DND-41 (cell line): ENCODE measurements around the gene TMF1.
A peak's percentile ranks its signal among the peaks of the same experiment; 100 is the strongest.

Experiments used
- ATAC-seq: fragments of 200-7000 bp; cut with Tn5 transposase; 3 replicates; pipeline ENCODE4 v1.9.1; 2021; ENCODE audit warnings: low read depth; ENCODE audit not compliant: insufficient read depth
- DNase-seq: peaks from one replicate; pipeline ENCODE4 v3.0.0-alpha.2; 2020
- H2AFZ ChIP-seq: 2 replicates; pipeline ENCODE4 v1.6.0; 2012; ENCODE audit warnings: low read depth, low read length
- H3K27ac ChIP-seq: 2 replicates; pipeline ENCODE4 v1.5.1; 2012; ENCODE audit warnings: low read length, inconsistent platforms
- H3K27me3 ChIP-seq: fragments of 200-600 bp; sonication (generic); 2 replicates; pipeline ENCODE4 v1.6.0; 2012; ENCODE audit warnings: low read length, mild to moderate bottlenecking, inconsistent platforms; ENCODE audit not compliant: insufficient read depth, poor library complexity
- H3K36me3 ChIP-seq: 2 replicates; pipeline ENCODE4 v1.5.1; 2012; ENCODE audit warnings: low read length, inconsistent platforms; ENCODE audit not compliant: insufficient read depth
- H3K4me1 ChIP-seq: 2 replicates; pipeline ENCODE4 v1.5.1; 2012; ENCODE audit warnings: mild to moderate bottlenecking, low read length; ENCODE audit not compliant: insufficient read depth
- H3K4me2 ChIP-seq: 2 replicates; pipeline ENCODE4 v1.6.0; 2012; ENCODE audit warnings: mild to moderate bottlenecking, moderate library complexity, low read length, inconsistent platforms; ENCODE audit not compliant: insufficient read depth
- H3K4me3 ChIP-seq, 2 experiments: fragments of 200-600 bp in 1 of 2; shearing (Covaris generic) in 1 of 2; 2 replicates each; pipeline ENCODE4 v1.5.1; 2012 to 2016; ENCODE audit warnings: inconsistent platforms in 2 of 2, low read length in 2 of 2, mild to moderate bottlenecking in 2 of 2, low read depth in 1 of 2, moderate library complexity in 1 of 2
- H3K79me2 ChIP-seq: 2 replicates; pipeline ENCODE4 v1.6.0; 2012; ENCODE audit warnings: low read length, inconsistent platforms; ENCODE audit not compliant: insufficient read depth
- H3K9ac ChIP-seq: 2 replicates; pipeline ENCODE4 v1.6.0; 2012; ENCODE audit warnings: low read depth, mild to moderate bottlenecking, inconsistent platforms, low read length, moderate library complexity
- H3K9me3 ChIP-seq: 2 replicates; pipeline ENCODE4 v1.5.1; 2012; ENCODE audit warnings: low read length, moderate library complexity, mild to moderate bottlenecking, inconsistent platforms; ENCODE audit not compliant: insufficient read depth, severe bottlenecking
- H4K20me1 ChIP-seq: 2 replicates; pipeline ENCODE4 v1.6.0; 2012; ENCODE audit warnings: low read length; ENCODE audit not compliant: insufficient read depth
- EZH2 ChIP-seq: IDR thresholded peaks from 3 replicates; pipeline ENCODE4 v1.6.1; 2012; ENCODE audit warnings: borderline replicate concordance, low read depth, mild to moderate bottlenecking, moderate library complexity, low read length, inconsistent platforms; ENCODE audit not compliant: severe bottlenecking
- TF ChIP-seq, protein P1 (sequence below): IDR thresholded peaks from 2 replicates; pipeline ENCODE4 v1.5.1; 2012; ENCODE audit warnings: borderline replicate concordance, low read length, moderate library complexity, mild to moderate bottlenecking; ENCODE audit not compliant: poor library complexity, severe bottlenecking; ENCODE audit errors: extremely low read depth

The TMF1 gene

DNA sequence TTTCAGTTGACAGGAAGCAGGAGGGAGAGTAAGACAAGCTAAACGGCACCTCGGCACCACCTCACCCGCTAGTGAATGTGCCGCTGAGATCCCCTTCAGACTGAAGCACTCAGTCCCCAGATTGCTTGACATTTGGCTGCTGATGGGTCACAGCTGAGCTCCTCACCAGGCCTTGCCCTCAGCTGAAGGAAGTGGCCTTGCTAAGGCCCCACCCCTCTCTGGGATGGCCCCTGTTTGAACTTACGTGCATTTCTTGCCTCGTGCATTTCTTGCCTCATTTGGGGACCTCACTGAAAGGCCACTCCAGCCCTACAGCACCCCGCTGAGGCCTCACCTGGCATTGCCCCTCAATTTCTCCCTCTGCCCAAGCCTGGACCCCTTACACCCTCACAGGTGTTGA is 78.5 kb downstream of the TMF1 start:
- DNase-seq (no peak), ATAC-seq (no peak)
- Histone ChIP-seq H4K20me1 (peaks cover 3% of the 10 kb centered on the region; the same call in 1 of the 2 replicates), H3K4me1 (no peaks in the 10 kb centered on the region), H3K9me3 (no peaks in the 10 kb centered on the region), H3K27me3 (peaks cover 13% of the 10 kb centered on the region), H3K79me2 (no peaks in the 10 kb centered on the region), H3K36me3 (no peaks in the 10 kb centered on the region), H3K9ac (no peak overlapping the region), H3K4me2 (no peak overlapping the region), H3K27ac (no peak overlapping the region), H3K4me3 (no peak overlapping the region), H2AFZ (no peak overlapping the region)
- TF ChIP-seq, protein P1, sequence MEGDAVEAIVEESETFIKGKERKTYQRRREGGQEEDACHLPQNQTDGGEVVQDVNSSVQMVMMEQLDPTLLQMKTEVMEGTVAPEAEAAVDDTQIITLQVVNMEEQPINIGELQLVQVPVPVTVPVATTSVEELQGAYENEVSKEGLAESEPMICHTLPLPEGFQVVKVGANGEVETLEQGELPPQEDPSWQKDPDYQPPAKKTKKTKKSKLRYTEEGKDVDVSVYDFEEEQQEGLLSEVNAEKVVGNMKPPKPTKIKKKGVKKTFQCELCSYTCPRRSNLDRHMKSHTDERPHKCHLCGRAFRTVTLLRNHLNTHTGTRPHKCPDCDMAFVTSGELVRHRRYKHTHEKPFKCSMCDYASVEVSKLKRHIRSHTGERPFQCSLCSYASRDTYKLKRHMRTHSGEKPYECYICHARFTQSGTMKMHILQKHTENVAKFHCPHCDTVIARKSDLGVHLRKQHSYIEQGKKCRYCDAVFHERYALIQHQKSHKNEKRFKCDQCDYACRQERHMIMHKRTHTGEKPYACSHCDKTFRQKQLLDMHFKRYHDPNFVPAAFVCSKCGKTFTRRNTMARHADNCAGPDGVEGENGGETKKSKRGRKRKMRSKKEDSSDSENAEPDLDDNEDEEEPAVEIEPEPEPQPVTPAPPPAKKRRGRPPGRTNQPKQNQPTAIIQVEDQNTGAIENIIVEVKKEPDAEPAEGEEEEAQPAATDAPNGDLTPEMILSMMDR = no peak
- TF ChIP-seq EZH2 = no peak

DNA sequence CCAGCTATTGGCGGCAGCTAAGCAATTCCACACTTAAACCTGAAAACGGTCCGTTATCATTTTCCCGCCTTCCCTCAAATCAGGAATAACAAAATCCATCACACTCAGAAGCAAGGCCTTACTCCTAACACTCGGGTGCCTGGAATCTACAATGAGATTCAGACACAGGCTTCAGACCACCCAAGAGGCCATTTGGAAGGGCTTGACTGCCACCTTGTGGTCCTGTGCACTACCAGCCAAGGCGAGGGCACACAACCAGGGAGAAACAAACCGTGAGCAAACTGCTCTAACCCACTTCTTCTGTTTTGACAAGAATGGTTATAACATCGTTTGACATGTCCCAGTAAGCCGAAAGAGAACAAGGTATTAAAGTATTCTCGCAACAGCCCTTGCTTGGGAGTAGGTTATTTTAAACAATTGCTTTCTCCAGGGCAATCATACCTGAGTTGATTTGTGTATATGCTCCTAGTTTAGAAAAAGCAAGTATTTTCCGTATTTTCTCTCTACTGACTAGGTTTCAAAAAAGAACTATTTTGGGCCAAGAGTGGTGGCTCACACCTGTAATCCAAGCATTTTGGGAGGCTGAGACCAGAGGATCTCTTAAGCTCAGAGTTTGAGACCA is 79.7 kb downstream of the TMF1 start:
- TF ChIP-seq, protein P1 = peak; percentile 90
- TF ChIP-seq EZH2 = no peak
- Histone ChIP-seq H3K27ac (no peak overlapping the region), H3K79me2 (no peaks in the 10 kb centered on the region), H3K9me3 (no peaks in the 10 kb centered on the region), H3K9ac (no peak overlapping the region), H3K4me2 (no peak overlapping the region), H3K4me3 (no peak overlapping the region), H3K4me1 (no peaks in the 10 kb centered on the region), H4K20me1 (peaks cover 3% of the 10 kb centered on the region; the same call in 1 of the 2 replicates), H3K27me3 (peaks cover 19% of the 10 kb centered on the region), H2AFZ (no peak overlapping the region), H3K36me3 (no peaks in the 10 kb centered on the region)
- DNase-seq = peak; percentile 63
- peak; percentile 98 for ATAC-seq
